GM12891 (cell line): ENCODE results near the gene POR.

Experiments
- POLR2A ChIP-seq: IDR thresholded peaks from 2 replicates; pipeline ENCODE4 v1.6.1; 2011; ENCODE audit warnings: low read depth, low read length, control low read depth
- POLR2AphosphoS5 ChIP-seq: IDR thresholded peaks from 2 replicates; pipeline ENCODE4 v1.6.1; 2011; ENCODE audit warnings: low read depth, low read length, control low read depth

DNA sequence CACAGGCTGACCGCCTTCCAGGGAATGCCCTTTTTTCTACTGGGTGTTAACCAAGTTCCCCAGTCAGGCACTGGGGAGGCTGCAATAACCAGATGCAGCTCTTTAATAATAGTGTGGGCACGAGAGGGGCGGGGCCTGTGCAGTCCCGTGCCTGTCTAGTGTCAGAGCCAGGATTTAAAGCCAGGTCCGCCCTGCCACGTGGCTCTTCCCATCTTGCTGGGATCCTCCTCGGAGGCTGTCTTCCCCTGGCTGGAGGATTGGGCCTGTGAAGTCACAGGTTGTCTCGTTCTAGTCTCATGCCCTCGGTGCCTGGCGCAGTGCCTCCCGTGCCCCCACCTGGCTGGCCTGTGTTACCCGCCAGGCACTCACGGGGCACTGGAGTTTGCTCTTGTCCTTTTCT lies 54.2 kb downstream of the POR start:
- TF ChIP-seq POLR2AphosphoS5 (no peak), POLR2A (no peak)
